NCI-H128 (cell line): ENCODE results near the gene DDX25.

Experiments used
- DNase-seq: peaks from one replicate; lab custom pipeline; 2025; ENCODE audit not compliant: unreplicated experiment; lab: John Stamatoyannopoulos, UW

Gene DDX25

GRCh38 chr11:125968354-125968753, 64.0 kb downstream of the DDX25 start:
- no peak for DNase-seq

- DNase-seq, result no peak
These were observed 67.3 kb downstream of the DDX25 start for GRCh38 chr11:125971618-125972017.

- no peak for DNase-seq
These were observed 70.0 kb downstream of the DDX25 start for GRCh38 chr11:125974284-125974683.

GRCh38 chr11:125975634-125976033, 71.3 kb downstream of the DDX25 start:
- no peak for DNase-seq

GRCh38 chr11:125976156-125976555, 71.8 kb downstream of the DDX25 start:
- DNase-seq, result no peak

GRCh38 chr11:125977333-125977732, 73.0 kb downstream of the DDX25 start:
- DNase-seq, result no peak

- no peak for DNase-seq
These were observed 73.9 kb downstream of the DDX25 start for GRCh38 chr11:125978181-125978716.
